GM21619 (cell line): ENCODE results near the gene PTAFR.
"Not testable (repeated sequence)": the region's sequence is repeated elsewhere in the genome, so short reads cannot be mapped to it uniquely, and the experiment has no call there.

Experiments
- ATAC-seq: cut with Tn5 transposase; IDR thresholded peaks from one replicate; pipeline ENCODE4 v1.9.1; 2021; ENCODE audit not compliant: unreplicated experiment

Gene PTAFR

DNA sequence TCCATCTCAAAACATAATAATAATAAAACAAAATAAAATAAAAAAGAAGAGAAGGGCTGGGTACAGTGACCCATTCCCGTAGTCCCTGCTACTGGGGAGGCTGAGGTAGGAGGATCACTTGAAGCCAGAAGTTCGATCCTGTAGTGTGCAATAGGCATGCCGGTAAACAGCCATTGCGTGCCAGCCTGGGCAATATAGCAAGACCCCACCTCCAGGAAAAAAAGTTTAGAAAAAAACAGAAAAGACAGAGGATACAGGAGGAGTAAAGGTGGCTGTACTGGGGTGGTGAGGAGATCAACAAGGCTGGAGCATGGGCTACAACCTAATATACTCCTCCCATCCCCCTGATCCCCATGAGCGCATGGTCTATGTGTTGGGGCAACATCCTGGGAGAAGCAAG lies 30.8 kb downstream of the PTAFR start:
- no peak for ATAC-seq

DNA sequence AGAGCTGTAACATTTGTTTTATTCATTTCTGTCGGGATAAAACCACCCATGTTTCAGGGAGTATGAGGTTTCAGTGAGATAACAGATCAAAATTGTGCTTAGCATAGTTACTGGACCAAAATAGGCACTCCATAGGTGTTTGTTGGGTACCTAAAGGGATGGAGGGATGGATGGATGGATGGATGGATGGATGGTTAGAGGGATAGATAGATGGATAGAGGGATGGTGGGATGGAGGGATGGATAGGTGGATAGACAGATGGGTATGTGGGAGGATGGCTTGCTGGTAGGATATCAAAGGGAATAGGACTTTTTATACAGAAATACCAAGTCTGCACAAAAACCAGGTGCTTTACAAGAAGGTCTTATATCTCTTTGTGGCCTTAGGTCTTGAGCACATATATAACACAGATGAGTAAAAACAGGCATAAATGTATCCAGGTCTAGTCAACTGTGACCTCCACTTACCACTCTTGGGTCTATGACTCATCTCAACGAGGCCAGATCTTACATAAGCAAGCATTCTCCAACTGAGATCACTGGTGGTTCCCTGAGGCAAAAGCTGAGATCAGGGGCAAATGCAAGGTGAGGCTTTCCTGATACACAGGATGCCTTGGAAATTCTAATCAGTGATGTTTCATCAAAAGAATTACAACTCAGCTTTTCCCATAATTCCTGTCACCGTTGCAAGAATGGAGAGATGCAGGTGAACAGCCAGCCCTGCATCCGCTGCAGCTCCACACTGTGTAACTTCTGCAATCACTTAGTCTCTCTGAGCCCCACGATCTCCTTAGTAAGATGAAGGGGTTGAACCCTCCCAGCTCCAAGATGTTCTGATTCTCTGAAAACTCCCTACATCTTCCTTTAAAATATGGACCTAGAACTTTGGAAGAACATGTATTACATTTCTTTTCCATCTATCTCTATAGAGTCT lies 32.0 kb downstream of the PTAFR start:
- peak; percentile 71 for ATAC-seq

DNA sequence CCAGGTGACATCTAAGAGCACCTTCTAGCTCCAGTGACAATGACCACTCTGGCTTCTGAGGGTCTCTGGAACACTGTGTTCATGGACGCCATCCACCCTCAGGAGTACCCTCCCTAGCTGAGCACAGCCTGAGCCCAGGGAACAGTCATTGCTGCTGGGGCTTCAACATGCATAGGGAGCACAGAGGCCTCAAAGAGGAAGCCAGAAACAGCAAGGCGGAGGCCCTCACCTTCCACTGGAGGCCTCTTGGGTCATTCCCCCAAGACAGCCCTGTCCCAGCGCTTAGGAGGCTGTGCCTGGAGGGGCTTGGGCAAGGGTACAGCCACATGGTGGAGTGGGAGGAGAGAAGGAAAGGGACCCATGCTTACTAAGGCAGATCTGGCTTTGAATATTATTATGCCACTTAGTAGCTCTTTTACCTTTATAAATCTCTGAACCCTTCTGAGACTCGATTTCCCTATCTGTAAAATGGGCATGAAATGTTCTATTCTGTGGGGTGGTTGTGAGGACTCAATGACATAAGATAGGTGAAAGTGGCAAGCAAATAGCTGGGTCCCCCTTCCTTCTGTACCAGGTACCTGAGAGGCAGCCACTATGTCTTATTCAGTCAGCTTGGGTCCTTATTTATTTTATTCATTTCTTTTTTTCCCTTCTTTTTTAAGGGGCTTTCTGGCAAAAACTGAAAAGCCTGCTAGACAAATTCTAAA lies 32.8 kb downstream of the PTAFR start:
- ATAC-seq = no peak

DNA sequence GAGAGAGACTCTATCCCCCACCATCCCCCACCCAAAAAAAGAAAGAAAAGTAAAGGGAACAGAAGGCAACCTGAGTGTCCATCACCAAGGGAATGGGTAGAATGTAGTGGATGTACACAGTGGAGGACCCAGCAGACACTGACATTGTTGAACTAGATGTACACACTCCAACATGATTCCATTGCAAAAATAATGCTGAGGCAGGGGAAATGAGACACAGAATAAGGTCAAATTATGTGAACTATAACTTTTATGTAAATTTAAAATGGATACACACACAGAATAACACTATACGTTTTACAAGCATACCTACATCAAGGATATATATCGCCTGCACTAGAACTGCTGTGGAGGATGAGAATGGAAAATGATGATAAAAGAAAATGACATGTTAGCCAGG lies 34.8 kb downstream of the PTAFR start:
- ATAC-seq = no peak

DNA sequence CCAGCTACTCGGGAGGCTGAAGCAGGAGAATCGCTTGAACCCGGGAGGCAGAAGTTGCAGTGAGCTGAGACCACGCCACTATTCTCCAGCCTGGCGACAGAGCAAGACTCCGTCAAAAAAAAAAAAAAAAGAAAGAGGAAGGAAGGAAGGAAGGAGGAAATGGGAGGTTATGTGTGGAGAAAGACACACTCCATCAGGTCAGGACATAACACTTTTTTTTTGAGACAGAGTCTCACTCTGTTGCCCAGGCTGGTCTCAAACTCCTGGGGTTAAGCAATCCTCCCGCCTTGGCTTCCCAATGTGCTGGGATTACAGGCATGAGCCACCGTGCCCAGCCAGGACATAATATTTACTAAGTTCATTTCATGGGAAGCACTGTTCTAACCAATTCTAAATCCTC lies 36.6 kb downstream of the PTAFR start:
- ATAC-seq = not testable (repeated sequence)

DNA sequence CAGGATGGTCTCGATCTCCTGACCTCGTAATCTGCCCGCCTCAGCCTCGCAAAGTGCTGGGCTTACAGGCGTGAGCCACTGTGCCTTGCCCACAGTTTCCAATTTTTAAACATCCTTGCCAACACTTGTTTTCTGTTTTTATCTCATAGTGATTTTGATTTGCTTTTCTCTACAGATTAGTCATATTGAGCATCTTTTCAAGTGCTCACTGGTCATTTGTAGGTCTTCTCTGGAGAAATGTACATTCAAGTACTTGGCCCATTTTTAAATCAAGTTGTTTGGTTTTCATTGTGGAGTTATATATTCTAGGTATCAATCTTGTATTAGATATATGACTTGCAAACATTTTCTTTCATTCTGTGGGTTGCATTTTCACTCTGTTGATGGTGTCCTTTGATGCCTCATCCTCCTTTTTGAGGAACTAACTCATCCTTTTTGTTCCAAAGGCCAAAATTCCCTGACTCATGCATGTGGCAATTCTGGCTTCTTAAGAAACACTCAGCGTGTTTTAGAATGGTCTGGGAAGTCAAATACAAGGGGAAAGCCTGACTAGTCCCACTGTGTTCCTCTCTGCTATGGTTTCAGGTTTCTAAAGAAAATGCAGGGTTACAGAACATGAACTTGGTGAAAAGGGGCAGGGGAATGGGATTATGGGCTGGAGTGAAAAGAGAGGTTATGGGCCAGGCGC lies 37.3 kb downstream of the PTAFR start:
- no peak for ATAC-seq

DNA sequence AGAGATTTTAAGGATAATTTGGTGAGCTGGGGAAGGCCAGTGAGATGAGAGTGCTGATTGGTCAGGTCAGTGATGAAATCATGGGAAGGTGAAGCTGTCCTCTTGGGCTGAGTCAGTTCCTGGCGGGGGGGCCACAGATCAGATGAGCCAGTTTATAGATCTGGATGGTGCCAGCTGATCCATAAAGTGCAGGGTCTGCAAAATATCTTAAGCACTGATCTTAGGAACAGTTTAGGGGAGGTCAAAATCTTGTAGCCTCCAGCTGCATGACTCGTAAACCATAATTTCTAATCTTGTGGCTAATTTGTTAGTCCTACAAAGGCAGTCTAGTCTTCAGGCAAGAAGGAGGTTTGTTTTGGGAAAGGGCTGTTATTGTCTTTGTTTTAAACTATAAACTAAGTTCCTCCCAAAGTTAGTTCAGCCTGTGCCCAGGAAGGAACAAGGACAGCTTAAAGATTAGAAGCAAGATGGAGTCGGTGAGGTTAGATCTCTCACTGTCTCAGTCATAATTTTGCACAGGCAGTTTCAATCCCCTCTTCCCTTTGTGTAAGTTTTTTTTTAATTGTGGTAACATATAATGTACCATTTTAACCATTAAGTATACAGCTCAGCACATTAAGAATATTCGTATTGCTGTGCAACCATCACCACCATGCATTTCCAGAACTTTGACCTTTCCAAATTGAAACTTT lies 39.4 kb downstream of the PTAFR start:
- no peak for ATAC-seq

DNA sequence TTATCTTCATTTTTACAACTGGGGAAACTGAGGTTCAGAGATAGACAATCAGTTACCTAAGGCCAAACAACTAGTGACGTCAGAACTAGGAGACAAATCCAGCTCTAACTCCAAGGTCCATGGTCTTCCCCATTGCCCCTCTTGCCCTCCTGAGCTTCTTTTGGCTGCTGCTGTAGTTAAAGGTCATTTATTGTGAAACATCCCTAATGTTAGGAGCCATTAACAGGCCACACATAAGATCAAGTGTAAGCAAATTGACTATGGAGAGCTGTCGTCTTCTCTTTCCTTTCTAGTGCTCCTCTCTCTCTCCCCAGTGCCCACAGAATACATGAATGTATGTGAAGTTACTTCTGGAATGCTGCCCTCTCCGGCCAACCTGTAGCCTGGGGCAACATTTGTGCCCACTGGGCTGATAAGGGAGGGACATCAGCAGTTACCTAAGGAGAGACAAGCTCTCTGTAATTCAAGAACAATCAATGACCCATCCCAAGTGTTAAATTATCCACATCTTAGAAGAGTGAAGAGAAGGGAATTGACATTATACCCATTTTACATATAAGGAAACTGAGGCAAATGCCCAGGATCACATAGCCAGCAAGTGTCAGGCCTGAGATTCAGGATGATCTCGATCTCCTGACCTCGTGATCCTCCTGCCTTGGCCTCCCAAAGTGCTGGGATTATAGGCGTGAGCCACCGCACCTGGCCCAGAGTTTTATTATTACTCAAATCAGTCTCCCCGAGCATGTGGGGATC lies 40.1 kb downstream of the PTAFR start:
- ATAC-seq = no peak

DNA sequence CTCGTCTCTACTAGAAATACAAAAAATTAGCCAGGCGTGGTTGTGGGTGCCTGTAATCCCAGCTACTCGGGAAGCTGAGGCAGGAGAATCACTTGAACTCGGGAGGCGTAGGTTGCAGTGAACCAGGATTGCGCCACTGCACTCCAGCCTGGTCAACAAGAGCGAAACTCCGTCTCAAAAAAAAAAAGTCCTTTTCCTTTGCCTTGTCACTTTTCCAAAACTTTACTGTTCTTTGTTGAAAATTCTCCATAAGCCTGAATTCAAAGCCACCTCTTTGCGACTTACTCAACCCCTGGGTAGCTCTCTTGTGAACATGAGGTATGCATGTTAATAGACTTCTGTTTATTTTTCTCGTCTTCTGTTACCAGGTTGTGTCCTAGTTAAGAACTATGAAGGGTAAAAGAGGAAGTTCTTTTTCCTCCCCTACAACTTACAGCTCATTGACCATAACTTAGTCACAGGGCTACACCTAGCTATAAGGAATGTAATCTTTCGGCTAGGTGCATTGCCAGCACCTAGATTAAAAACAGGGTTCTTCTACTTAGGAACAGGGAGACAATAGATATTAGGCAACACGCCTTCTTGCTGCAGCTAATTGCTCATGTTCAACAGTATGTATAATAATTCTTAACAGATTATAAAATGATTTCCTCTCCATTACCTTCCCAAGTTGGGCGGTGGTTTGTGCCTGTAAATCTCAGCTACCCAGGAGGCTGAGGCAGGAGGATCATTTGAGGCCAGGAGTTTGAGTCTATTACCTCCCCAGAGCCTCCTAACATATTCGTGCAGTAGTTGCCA lies 40.9 kb downstream of the PTAFR start:
- no peak for ATAC-seq

DNA sequence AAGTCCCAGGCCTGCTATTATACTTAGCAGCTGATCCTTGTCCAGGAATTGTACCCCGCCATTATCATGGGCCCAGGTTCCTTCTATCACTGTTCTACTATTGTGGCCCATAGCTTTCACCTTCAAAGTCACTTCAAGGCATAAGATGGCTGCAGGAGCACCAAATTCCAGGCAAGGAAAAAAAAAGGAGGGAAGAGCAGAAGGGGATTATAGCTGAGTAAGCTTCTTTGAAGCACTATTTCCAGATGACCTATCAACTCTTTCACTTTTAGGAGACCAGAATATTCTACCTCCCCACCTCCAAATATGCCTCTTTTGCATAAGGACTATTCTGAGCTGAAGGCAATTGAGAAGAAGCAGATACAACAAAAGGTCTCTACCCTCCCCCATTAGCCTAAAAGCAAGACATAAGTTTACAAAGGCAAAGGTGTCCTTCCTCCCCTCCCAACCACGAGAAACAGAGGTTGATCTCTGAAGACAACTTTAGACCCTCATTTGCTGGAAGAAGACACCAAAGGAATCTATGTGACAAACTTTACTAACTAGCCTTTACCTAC lies 41.8 kb downstream of the PTAFR start:
- no peak for ATAC-seq

DNA sequence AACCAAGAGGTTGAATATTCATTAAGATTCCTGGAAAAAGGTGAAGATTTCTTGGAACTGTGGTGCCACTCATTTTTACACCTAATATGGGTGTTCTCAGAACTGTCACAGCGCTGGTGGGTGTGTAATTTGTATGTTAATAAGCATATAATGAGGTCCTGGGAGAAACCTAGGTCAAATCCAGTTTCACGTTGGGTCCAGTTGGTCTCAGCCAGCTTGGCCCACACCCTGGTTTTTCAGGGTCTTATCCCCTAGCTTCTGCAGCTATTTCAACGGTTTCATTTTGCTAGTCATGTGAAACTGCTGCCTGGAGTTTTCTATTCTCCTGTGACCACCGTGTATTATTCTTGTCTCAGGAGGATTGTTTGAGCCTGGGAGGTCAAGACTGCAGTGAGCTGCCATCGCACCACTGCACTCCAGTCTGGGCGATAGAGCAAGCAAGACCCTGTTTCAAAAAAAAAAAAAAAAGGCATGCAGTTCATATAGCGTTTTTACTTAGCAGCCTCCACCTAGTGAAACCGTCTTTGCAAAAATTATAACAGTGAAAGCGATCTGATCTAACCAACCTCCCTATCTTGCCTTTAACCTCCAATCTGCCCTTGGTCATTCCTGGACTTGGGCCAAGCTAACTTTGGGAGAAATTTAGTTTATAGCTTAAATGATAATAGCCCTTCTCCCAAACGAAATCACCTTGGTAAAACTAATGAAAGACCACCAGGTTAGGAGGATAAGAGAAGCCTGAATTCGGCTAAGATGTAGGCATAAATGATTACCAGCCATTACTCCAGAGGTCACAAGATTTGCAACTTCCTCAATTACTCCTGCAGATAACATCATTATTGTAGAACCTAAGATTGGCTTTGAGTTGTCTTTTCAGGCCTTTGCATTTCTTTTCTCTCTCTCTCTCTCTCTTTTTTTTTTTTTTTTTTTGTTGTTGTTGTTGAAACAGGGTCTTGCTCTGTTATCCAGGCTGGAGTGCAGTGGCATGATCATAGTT lies 44.0 kb downstream of the PTAFR start:
- ATAC-seq = no peak

DNA sequence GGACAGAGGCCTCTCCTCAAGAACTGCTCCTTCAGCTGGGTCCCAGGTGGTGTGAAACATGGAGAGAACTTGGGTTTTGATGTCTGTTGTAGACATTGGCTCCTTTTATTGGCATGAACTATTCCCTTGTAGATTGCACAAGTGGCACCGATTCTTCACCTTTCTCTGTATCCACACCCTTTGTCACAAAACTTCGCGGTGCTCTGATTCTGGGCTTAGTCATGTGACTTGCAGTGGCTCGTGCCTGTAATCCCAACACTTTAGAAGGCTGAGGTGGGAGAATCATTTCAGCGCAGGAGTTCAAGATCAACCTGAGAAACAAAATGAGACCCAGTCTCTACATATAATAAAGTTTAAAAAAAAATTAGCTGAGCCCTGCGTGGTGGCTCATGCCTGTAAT lies 45.6 kb downstream of the PTAFR start:
- no peak for ATAC-seq

DNA sequence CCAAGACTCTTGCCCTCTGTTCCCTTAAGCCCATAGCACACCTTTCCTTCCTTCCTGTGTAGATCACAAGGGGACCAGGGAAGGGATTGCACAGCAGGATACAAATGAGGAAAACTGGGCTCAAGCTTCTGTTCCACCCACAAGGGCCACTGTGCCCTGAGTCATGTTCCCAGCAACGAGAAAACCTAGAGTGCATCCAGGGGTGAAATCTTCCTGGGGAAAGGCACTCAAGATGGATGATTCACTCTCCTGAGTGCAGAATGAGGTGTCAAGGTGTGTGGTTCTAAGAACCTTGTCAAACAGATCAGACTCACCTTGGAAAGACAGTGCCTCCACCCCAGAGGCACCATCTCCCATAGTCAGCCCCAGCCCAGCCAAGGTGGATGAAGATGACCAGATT lies 47.3 kb downstream of the PTAFR start:
- no peak for ATAC-seq

DNA sequence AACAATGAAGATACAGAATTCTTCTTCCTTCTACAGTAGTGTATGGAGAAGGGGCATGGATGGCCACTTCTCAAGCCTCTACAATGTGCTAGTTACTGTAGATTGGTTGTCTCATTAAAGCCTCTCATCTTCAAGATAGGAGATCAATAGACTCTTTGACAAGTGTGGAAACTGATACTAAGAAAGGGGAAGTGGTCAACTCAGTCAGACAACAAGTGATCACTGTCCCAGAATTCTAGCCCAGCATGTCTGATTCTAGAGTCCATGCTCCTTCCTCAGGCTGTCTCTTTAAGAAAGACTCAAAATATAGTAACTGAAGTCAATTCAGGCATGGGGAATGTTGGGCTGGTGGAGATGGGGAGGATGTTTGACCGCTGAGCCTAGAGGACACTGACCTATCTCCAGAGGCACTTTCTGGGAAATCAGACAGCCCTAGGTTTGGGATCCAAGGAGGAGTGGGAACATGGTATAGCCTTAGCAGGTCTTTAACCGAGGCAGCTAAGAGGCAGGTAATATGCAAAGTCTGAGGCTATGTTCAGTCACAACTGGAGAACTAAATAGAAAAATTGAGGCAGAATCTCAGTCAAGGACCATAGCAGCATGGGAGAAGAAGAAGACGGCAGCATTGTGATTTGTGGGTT lies 48.8 kb downstream of the PTAFR start:
- peak; percentile 68 for ATAC-seq

DNA sequence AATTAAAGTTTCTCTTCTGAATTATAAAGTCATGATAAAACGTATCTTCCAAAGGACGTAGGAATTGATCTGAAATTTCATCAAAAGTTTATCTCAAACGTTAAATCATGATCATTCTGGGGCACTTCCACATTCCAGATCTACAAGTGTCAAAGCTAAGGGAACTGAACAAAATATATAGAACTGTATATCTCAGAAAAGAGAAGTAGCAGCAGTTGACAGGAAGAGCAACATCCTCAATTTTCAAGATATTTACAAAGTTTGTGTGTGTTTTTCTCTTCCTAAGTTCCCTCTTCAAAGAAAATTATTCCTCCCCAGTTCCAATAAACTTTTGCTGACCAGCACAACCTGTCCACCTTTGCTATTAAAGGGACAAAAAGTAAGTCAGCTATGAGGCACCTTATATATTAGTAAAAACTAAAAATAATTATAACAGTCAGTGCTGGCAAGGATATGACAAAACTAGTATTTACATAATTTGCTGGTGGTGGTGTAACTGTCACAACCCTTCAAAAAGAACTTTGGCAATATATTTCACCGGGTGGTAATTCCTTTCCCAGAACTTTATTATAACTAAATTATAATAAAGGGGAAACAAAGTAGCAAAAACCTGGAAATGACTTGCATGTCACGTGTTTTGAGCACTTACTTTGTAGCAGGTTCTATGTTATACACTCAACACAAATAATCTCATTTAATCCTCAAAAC lies 49.6 kb downstream of the PTAFR start:
- no peak for ATAC-seq

DNA sequence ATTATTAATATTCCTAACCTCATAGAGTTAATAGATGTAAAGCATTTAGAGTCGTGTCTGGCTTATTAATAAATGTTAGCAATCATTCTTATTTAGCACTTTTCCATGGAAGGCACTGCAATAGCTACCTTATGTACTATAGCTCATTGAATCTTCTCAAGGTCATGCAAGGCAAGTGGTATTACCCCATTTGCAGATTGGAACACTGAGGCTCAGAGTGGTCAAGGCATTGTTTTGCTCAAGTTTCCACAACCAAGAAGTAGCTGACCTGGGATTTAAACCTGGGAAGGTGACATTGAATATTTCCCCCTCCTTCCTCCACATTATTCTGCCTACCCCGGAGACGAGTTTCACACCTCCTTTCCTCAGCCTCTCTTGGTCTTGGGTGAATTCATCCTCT lies 50.3 kb downstream of the PTAFR start:
- ATAC-seq = no peak

DNA sequence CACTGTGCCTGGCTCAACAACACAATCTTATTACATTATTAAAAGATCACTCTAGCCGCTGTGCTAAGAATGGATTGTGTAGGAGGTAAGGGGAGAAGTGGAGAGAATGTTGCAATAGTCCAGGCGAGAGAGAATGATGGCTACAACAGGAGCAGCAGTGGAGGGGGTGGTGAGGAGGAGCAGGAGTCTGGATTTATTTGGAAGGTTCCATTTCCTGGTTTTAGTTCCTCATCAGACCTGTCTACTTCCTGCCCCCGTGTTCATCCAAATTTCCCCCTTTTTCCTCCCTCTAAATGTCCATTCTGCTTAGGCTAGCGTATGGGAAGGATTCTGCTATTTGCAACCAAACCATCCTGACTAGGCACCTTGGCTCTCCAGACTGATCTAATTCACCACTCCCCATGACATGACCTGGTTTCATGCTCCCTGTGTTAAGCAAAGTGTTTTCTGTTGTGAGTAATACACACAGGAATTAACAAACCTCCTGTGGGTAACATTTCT lies 53.0 kb downstream of the PTAFR start:
- ATAC-seq = no peak
